Liver (tissue), 9 donors: ENCODE measurements around the gene AHR. TPM values are rescaled to one million over a fixed set of nuclear protein-coding genes. Genes with fewer than 3 reads are reported as not detected.

ENCODE experiments used
- DNase-seq: peaks from one replicate; pipeline ENCODE4 v3.0.0-alpha.2; 2017; ENCODE audit warnings: low spot score
- H3K27ac ChIP-seq, 2 donors: one replicate each; pipeline ENCODE4 v1.7.0; 2013; ENCODE audit warnings: inconsistent platforms in 2 of 2, low read length in 2 of 2, control low read depth in 1 of 2, low read depth in 1 of 2, mild to moderate bottlenecking in 1 of 2
- H3K27me3 ChIP-seq, 4 donors: one replicate each; pipeline versions ENCODE4 v1.6.1 to v1.7.0; 2013; ENCODE audit warnings: low read length in 3 of 4, inconsistent platforms in 1 of 4, mild to moderate bottlenecking in 1 of 4, moderate library complexity in 1 of 4; ENCODE audit not compliant: control insufficient read depth in 4 of 4, insufficient read depth in 4 of 4
- H3K36me3 ChIP-seq, 4 donors: one replicate each; pipeline versions ENCODE4 v1.6.1 to v1.7.0; 2013; ENCODE audit warnings: low read length in 3 of 4, mild to moderate bottlenecking in 3 of 4, low read depth in 1 of 4, moderate library complexity in 1 of 4; ENCODE audit not compliant: control insufficient read depth in 4 of 4, insufficient read depth in 3 of 4
- H3K4me1 ChIP-seq, 4 donors: one replicate each; pipeline versions ENCODE4 v1.6.1 to v1.7.0; 2013; ENCODE audit warnings: low read length in 3 of 4, mild to moderate bottlenecking in 3 of 4, moderate library complexity in 1 of 4; ENCODE audit not compliant: control insufficient read depth in 4 of 4, insufficient read depth in 4 of 4
- H3K4me3 ChIP-seq, 3 donors: one replicate each; pipeline versions ENCODE4 v1.6.1 to v1.7.0; 2013; ENCODE audit warnings: low read length in 3 of 3, control low read depth in 1 of 3, low read depth in 1 of 3, mild to moderate bottlenecking in 1 of 3
- H3K9ac ChIP-seq, 2 donors: one replicate each; pipeline ENCODE4 v1.7.0; 2013; ENCODE audit warnings: low read length in 2 of 2, mild to moderate bottlenecking in 2 of 2, moderate library complexity in 2 of 2, control low read depth in 1 of 2, low read depth in 1 of 2
- H3K9me3 ChIP-seq, 4 donors: one replicate each; pipeline versions ENCODE4 v1.6.1 to v1.7.0; 2013; ENCODE audit warnings: low read length in 3 of 4; ENCODE audit not compliant: control insufficient read depth in 4 of 4
- EGR1 ChIP-seq, 2 donors: IDR thresholded peaks; 2 replicates each; pipeline ENCODE4 v1.6.1; 2016 to 2018; ENCODE audit warnings: antibody characterized with exemption in 2 of 2, low read depth in 2 of 2
- FOXA1 ChIP-seq: IDR thresholded peaks from 2 replicates; pipeline ENCODE4 v1.6.1; 2016; ENCODE audit warnings: antibody characterized with exemption
- GABPA ChIP-seq, 2 donors: IDR thresholded peaks in 1 of 2; conservative IDR thresholded peaks in 1 of 2; 2 replicates each; pipeline ENCODE4 v1.6.1; 2016; ENCODE audit warnings: antibody characterized with exemption in 2 of 2, mild to moderate bottlenecking in 1 of 2, moderate library complexity in 1 of 2
- HNF4A ChIP-seq, 2 donors: conservative IDR thresholded peaks; 2 replicates each; pipeline ENCODE4 v1.6.1; 2016; ENCODE audit warnings: antibody characterized with exemption in 2 of 2, mild to moderate bottlenecking in 2 of 2
- HNF4G ChIP-seq: IDR thresholded peaks from 2 replicates; pipeline ENCODE4 v1.6.1; 2016; ENCODE audit warnings: antibody characterized with exemption
- JUND ChIP-seq, 2 donors: IDR thresholded peaks; 2 replicates each; pipeline ENCODE4 v1.6.1; 2016; ENCODE audit warnings: antibody characterized with exemption in 2 of 2
- NR2F2 ChIP-seq: IDR thresholded peaks from 2 replicates; pipeline ENCODE4 v1.6.1; 2016; ENCODE audit warnings: antibody characterized with exemption
- RAD21 ChIP-seq, 2 donors: IDR thresholded peaks; 2 replicates each; pipeline ENCODE4 v1.6.1; 2016; ENCODE audit warnings: antibody characterized with exemption in 2 of 2, mild to moderate bottlenecking in 2 of 2
- RXRA ChIP-seq, 2 donors: IDR thresholded peaks; 2 replicates each; pipeline ENCODE4 v1.6.1; 2017 to 2018; ENCODE audit warnings: antibody characterized with exemption in 2 of 2, mild to moderate bottlenecking in 1 of 2
- TAF1 ChIP-seq: conservative IDR thresholded peaks from 2 replicates; pipeline ENCODE4 v1.6.1; 2016; ENCODE audit warnings: antibody characterized with exemption, mild to moderate bottlenecking
- WGBS: extraction: QIAGEN DNeasy Blood & Tissue Kit; methylation state at CpG from one replicate; pipeline ENCODE4 v1.1.7; 2013; 5-methylcytosine and 5-hydroxymethylcytosine counted together
- polyA plus RNA-seq, 2 donors: library from polyadenylated mRNA; stranded (reverse) in 1 of 2; unstranded in 1 of 2; fragments of 200-250 nt in 1 of 2; fragments of >200 nt in 1 of 2; fragmentation: Nextera tagmentation in 1 of 2; extraction: Ambion mirVana in 1 of 2; gene quantifications; one replicate each; pipeline versions ENCODE4 v1.2.1 to v1.2.3, GENCODE V29; 2013 to 2015
- total RNA-seq, 2 donors: library from RNA; depleted of rRNA; stranded (reverse); fragments of >200 nt; gene quantifications; one replicate each; pipeline ENCODE4 v1.2.3, GENCODE V29; 2014
- TF ChIP-seq, protein P1 (sequence below): IDR thresholded peaks from 2 replicates; pipeline ENCODE4 v1.6.1; 2016; ENCODE audit warnings: antibody characterized with exemption
- TF ChIP-seq, protein P2 (sequence below): IDR thresholded peaks from 2 replicates; pipeline ENCODE4 v1.6.1; 2016; ENCODE audit warnings: antibody characterized with exemption, mild to moderate bottlenecking
- TF ChIP-seq, protein P3 (sequence below): IDR thresholded peaks from 2 replicates; pipeline ENCODE4 v1.6.1; 2016; ENCODE audit warnings: antibody characterized with exemption
- donor health status: healthy.
- donor health status: healthy.
- donor health status: healthy.
- donor health status: healthy.
- donor health status: healthy.

AHR gene
- total and polyA plus RNA-seq, 4 donors: 9.9 to 61.2 (median 20.1) TPM

DNA sequence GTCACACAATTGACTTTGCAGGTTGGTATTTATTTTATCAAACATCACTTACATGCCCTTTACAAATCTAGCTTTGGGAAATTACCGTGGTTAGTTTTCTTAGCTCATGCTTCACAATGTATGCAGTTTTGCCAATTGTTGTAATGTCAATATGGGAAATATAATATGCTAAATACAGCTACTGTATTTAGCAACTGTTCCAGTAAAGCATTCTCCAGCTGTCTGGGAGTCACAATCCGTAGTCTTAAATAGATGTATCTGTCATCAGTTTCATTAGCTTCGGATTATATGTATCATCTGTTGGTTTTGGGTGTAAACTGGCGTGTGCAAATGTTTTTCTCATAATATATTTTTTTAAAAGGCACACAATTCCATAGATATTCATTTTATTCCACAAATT is 19.4 kb upstream of the AHR start:
- H3K4me3 ChIP-seq: no peak overlapping the region
- TF ChIP-seq JUND (IDR thresholded peaks at IDR 0.05) (no peak), HNF4G (no peak), TAF1 (no peak), GABPA (IDR thresholded peaks at IDR 0.05 in 1 of 2, conservative IDR thresholded peaks at IDR 0.05 in 1 of 2) (no peak), RAD21 (IDR thresholded peaks at IDR 0.05) (no peak), NR2F2 (no peak), HNF4A (conservative IDR thresholded peaks at IDR 0.05) (no peak), EGR1 (IDR thresholded peaks at IDR 0.05; ENCODE audit: low read depth in 2 of 2) (no peak), FOXA1 (no peak)
- TF ChIP-seq, protein P1, sequence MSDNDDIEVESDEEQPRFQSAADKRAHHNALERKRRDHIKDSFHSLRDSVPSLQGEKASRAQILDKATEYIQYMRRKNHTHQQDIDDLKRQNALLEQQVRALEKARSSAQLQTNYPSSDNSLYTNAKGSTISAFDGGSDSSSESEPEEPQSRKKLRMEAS: no peak
- TF ChIP-seq, protein P2, sequence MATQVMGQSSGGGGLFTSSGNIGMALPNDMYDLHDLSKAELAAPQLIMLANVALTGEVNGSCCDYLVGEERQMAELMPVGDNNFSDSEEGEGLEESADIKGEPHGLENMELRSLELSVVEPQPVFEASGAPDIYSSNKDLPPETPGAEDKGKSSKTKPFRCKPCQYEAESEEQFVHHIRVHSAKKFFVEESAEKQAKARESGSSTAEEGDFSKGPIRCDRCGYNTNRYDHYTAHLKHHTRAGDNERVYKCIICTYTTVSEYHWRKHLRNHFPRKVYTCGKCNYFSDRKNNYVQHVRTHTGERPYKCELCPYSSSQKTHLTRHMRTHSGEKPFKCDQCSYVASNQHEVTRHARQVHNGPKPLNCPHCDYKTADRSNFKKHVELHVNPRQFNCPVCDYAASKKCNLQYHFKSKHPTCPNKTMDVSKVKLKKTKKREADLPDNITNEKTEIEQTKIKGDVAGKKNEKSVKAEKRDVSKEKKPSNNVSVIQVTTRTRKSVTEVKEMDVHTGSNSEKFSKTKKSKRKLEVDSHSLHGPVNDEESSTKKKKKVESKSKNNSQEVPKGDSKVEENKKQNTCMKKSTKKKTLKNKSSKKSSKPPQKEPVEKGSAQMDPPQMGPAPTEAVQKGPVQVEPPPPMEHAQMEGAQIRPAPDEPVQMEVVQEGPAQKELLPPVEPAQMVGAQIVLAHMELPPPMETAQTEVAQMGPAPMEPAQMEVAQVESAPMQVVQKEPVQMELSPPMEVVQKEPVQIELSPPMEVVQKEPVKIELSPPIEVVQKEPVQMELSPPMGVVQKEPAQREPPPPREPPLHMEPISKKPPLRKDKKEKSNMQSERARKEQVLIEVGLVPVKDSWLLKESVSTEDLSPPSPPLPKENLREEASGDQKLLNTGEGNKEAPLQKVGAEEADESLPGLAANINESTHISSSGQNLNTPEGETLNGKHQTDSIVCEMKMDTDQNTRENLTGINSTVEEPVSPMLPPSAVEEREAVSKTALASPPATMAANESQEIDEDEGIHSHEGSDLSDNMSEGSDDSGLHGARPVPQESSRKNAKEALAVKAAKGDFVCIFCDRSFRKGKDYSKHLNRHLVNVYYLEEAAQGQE: no peak
- no peaks in the 10 kb centered on the region for H3K36me3 ChIP-seq
- WGBS: 94% methylated on average over 4 of the region's 4 CpGs
- no peak overlapping the region for H3K27ac ChIP-seq
- H3K4me1 ChIP-seq: peaks cover 0 to 4% (median 2%) of the 10 kb centered on the region in 4 donors
- no peak for DNase-seq
- H3K27me3 ChIP-seq: no peaks in the 10 kb centered on the region
- no peak overlapping the region for H3K9ac ChIP-seq
- H3K9me3 ChIP-seq: no peaks in the 10 kb centered on the region

DNA sequence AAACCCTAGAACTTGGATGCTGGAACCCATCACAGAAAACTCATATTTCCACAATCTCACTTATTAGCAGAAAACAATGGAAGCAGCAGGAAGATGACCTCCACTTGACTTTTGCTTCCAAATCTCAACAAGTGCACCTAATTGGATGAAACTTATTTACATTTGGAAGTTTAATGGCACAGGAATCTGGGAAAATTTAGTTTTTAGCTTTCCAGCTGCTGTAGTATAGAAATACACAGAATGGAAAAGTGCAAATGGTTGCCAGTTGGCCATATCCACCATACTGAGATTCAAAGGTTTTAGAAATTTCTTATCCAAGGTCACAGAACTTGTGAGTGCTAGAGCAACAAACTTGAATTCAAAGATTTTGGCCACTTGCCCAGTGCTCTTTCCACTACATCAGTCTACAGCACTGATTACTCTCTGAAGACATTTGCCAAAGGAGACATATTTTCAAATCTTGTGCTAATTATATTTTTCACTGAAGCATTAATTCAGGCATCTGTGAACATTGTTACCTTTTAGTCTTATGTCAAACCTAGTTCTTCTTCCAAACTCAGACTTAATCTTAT is 9.3 kb upstream of the AHR start:
- no peaks in the 10 kb centered on the region for H3K27me3 ChIP-seq
- no peak overlapping the region for H3K9ac ChIP-seq
- no peak for DNase-seq
- no peak overlapping the region for H3K4me3 ChIP-seq
- no peaks in the 10 kb centered on the region for H3K4me1 ChIP-seq
- no peaks in the 10 kb centered on the region for H3K36me3 ChIP-seq
- no peaks in the 10 kb centered on the region for H3K9me3 ChIP-seq
- H3K27ac ChIP-seq: no peak overlapping the region
- TF ChIP-seq, protein P2: peak; percentile 58
- peak; percentile 23 for TF ChIP-seq NR2F2
- peak; percentile 11 to 16 for TF ChIP-seq RXRA (IDR thresholded peaks at IDR 0.05)
- no peak for TF ChIP-seq EGR1 (IDR thresholded peaks at IDR 0.05; ENCODE audit: low read depth in 2 of 2)
- TF ChIP-seq, protein P3, sequence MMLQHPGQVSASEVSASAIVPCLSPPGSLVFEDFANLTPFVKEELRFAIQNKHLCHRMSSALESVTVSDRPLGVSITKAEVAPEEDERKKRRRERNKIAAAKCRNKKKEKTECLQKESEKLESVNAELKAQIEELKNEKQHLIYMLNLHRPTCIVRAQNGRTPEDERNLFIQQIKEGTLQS: no peak
- no peak for TF ChIP-seq GABPA (IDR thresholded peaks at IDR 0.05 in 1 of 2, conservative IDR thresholded peaks at IDR 0.05 in 1 of 2)
